GM10847 (cell line): ENCODE results near the gene BSPRY.

Source experiments
- POLR2A ChIP-seq: IDR thresholded peaks from 2 replicates; pipeline ENCODE4 v1.6.1; 2011; ENCODE audit not compliant: insufficient read length; ENCODE audit errors: extremely low read depth

BSPRY gene

GRCh38 chr9:113349445-113350094, at the start of gene BSPRY:
Gene BSPRY, plus strand, starts transcription at chr9:113349541. Its CDS starts 39 bp downstream, at chr9:113349580.
- no peak for TF ChIP-seq POLR2A

- no peak for TF ChIP-seq POLR2A
Measured at GRCh38 chr9:113299800-113300292, 49.5 kb upstream of the BSPRY start.

- no peak for TF ChIP-seq POLR2A
Measured at GRCh38 chr9:113301548-113301947, 47.8 kb upstream of the BSPRY start.

GRCh38 chr9:113302792-113303418, 46.4 kb upstream of the BSPRY start, which contains the start of gene RNF183:
Gene RNF183, minus strand, starts transcription at chr9:113303376. Its CDS starts 5,192 bp downstream, at chr9:113298184.
- TF ChIP-seq POLR2A = no peak

- no peak for TF ChIP-seq POLR2A
Measured at GRCh38 chr9:113306566-113306965, 42.8 kb upstream of the BSPRY start.

- TF ChIP-seq POLR2A = no peak
Measured at GRCh38 chr9:113307396-113307975, 41.9 kb upstream of the BSPRY start.

- TF ChIP-seq POLR2A = no peak
Measured at GRCh38 chr9:113309204-113309813, 40.0 kb upstream of the BSPRY start.

- no peak for TF ChIP-seq POLR2A
Measured at GRCh38 chr9:113310538-113310937, 38.8 kb upstream of the BSPRY start.

- TF ChIP-seq POLR2A = no peak
Measured at GRCh38 chr9:113311961-113312360, 37.4 kb upstream of the BSPRY start.

GRCh38 chr9:113313261-113313660, 36.1 kb upstream of the BSPRY start:
- TF ChIP-seq POLR2A = no peak

GRCh38 chr9:113315231-113315630, 34.1 kb upstream of the BSPRY start:
- no peak for TF ChIP-seq POLR2A

GRCh38 chr9:113316030-113316429, 33.3 kb upstream of the BSPRY start:
- no peak for TF ChIP-seq POLR2A

- TF ChIP-seq POLR2A = no peak
Measured at GRCh38 chr9:113317777-113318176, 31.6 kb upstream of the BSPRY start.

GRCh38 chr9:113319054-113319453, 30.3 kb upstream of the BSPRY start:
- TF ChIP-seq POLR2A = no peak

- no peak for TF ChIP-seq POLR2A
Measured at GRCh38 chr9:113320051-113320450, 29.3 kb upstream of the BSPRY start.

- TF ChIP-seq POLR2A = no peak
Measured at GRCh38 chr9:113322671-113323070, 26.7 kb upstream of the BSPRY start.
